Fibroblast of pulmonary artery (primary cell): ENCODE results near the gene SLC35A2.
A peak's percentile ranks its signal among the peaks of the same experiment; 100 is the strongest.

Experiments used
- DNase-seq: peaks from one replicate; pipeline ENCODE4 v3.0.0-alpha.2; 2010; ENCODE audit warnings: low read depth
- H3K4me3 ChIP-seq: replicated peaks from 2 replicates; pipeline ENCODE4 v1.5.1; 2011; ENCODE audit warnings: low read depth, mild to moderate bottlenecking, control low read depth, low read length, moderate library complexity
- TF ChIP-seq, protein P1 (sequence below): IDR thresholded peaks from 2 replicates; pipeline ENCODE4 v1.5.1; 2011; ENCODE audit warnings: mild to moderate bottlenecking, control low read depth, low read length, inconsistent platforms; ENCODE audit errors: missing control alignments

Gene SLC35A2

DNA sequence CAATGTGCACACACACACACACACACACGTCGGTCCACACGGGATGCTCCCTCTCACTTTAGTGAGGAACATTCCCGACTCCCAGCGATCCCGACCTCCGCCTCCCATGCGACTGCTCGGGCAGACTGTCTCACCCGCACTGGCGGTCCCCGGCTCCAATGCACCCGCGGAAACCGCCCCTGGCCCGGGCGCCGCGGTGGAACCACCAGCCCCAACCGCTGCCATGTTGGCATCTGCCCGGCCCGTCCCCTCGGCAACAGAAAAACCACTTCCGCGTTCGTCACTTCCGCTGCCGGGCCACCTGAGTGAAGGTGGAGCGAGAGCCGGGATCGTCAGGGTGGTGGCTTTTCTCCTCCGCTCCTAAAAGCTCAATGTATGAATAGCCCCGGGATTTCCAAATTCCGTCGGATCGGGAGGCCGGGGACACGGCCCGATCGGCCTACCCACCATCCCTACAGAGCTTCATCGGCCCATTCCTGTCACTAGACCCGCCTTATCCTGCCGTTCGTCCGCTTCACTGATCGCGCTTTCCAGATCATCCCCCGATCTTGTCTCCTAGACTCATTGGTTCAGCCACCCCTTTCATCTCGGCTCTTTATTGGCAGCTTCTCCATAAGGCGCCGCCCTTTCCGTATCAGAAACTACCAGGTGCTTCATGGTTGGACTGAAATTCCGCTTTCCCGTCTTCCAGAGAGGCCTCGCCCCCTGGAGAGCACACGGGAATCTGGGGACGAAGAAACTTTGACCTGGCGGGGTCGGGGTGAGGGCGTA lies at the start of gene SLC35A2:
TSS of gene SLC35A2 (minus strand) at position 235 of the 771 bp plus-strand sequence. CDS start at position 225, 10 bp downstream.
- TF ChIP-seq, protein P1, sequence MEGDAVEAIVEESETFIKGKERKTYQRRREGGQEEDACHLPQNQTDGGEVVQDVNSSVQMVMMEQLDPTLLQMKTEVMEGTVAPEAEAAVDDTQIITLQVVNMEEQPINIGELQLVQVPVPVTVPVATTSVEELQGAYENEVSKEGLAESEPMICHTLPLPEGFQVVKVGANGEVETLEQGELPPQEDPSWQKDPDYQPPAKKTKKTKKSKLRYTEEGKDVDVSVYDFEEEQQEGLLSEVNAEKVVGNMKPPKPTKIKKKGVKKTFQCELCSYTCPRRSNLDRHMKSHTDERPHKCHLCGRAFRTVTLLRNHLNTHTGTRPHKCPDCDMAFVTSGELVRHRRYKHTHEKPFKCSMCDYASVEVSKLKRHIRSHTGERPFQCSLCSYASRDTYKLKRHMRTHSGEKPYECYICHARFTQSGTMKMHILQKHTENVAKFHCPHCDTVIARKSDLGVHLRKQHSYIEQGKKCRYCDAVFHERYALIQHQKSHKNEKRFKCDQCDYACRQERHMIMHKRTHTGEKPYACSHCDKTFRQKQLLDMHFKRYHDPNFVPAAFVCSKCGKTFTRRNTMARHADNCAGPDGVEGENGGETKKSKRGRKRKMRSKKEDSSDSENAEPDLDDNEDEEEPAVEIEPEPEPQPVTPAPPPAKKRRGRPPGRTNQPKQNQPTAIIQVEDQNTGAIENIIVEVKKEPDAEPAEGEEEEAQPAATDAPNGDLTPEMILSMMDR, result no peak
- H3K4me3 ChIP-seq, result peak within 1 kb of the TSS; percentile 81
- DNase-seq, result peak; percentile 65

DNA sequence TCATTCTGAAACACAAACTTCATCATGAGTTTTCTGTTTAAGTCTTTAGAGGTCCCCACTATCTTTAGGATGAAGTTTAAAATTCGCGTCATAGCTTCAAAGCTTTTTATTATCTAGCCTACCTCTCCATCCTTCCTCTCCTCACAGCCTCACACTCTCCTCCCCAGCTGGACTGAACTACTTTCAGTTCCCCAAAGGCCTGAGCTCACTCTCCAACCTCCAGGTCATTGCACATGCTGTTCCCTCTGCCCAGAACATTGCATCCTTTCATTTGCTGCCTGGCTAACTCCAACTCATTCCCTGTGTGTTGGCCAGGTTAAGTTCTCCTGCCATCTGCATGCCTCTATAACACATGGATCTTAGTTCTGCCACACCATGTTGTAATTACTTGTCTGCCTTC lies 48.8 kb upstream of the SLC35A2 start:
- H3K4me3 ChIP-seq, result no peak overlapping the region
- TF ChIP-seq, protein P1, result no peak
- DNase-seq, result no peak

DNA sequence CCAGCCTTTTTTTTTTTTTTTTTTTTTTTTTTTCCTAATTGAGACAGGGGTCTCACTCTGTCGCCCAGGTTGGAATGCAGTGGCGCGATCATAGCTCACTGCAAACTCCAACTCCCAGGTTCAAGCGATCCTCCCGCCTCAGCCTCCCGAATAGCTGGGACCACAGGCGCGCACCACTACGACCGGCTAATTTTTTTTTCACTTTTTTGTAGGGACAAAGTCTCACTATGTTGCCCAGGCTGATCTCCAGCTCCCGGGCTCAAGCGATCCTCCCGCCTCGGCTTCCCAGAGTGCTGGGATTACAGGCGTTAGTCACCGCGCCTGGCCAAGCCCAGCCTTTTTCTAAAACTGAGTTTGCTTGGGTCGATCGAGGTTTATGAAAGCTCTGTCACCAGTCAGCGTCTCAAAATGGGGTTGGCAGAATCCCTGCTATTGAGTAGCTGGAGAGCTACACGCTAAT lies 47.2 kb upstream of the SLC35A2 start:
- H3K4me3 ChIP-seq, result peak overlapping the region; percentile 69
- TF ChIP-seq, protein P1, result no peak
- peak; percentile 56 for DNase-seq

DNA sequence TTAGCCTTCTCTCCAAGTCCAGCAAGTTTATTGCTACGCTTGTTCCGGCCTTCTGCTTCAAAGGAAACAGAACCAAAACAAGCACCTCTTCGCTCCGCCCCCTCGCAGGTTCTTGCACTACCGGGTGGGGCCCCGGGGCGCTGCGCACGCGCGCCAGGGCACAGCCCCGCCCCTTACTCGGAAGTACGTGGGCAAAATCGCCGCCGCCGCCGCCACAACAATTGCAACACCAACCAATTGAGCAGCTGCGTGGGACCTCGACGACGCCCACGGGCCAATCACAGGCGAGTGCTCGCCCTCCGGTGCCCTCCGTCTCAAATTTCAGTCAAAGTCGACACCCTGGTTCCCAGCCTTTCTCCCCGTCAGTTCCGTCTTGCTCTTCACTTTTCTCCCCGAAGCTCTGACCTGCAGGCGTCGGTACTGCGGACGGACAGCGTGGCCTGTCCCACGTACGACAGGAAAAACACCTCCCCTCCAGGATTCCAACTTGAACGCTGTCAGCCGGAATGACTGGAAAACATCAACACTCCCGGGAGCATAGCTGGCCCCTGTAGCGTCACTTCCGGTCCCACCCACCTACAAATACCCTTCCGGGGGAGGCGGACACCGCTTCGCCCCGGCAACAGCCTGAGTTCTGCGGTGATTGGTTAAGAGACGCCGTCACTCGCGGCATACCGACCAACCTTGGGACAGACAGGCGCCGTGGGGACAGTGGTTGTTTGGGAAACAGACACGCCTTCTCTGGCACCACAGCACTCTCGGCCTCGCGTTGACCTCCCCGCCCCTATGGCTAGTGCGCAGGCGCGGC lies 46.6 kb upstream of the SLC35A2 start:
- DNase-seq, result peak; percentile 99
- H3K4me3 ChIP-seq, result peak overlapping the region; percentile 69
- TF ChIP-seq, protein P1, result no peak

DNA sequence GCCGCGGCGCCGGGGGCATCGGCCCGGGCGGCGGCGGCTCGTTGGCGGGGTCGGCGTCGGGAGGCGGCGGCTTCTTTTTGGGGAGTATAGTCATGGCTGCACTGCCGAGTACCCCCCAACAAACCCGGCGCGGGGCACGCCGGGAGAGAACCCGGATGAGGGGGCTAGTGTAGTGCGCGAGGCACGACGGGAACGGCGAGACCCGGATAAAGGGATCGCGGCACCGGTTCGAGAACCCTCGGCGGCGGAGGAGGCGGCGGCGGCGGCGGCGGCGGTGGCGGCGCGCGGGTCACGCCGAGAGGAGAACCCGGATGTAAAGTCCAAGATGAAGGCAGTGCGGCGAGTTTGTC lies 46.0 kb upstream of the SLC35A2 start, which contains the start of gene OTUD5:
TSS of gene OTUD5 (minus strand) at position 131 of the 350 bp plus-strand sequence. CDS start at position 94, 37 bp downstream.
- TF ChIP-seq, protein P1, result no peak
- no peak for DNase-seq
- H3K4me3 ChIP-seq, result peak within 1 kb of the TSS; percentile 69

DNA sequence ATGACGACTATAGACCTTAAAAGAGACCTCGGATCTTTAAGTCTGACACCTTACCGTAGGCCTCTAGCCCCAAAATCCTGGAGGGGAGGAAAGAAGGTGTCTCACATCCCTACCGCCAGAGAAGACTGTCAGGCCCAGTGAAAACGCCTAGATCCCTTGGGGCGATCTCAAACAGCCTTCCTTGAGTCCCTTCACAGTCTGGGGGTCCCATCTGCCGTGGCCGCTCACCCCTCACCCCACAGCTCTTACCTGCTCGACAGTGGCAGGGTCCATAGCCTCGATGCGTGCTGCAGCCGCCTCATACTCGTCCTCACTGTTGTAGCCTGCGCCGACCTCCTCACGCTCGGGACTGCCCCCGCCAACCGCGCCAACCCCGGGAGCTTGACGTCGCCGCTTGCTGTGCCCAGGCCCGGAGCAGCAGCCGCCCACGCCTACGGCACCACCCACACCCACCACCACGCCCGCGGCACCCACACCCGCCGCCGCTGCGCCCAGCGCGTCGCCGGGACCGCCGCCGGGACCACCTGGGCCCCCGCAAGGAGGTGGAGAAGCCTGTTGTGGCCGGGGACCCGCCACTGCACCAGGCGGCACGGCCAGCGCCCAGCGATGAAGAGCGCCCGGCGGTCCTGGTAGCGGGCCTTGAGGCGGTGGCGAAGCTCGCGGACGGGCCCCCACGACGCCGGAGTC lies 45.4 kb upstream of the SLC35A2 start:
- DNase-seq, result no peak

More for the DNA sequence above, 45.4 kb upstream of the SLC35A2 start:
- TF ChIP-seq, protein P1, result no peak
- peak overlapping the region; percentile 69 for H3K4me3 ChIP-seq
